Measurements from ENCODE around the gene CHST11.
"Not testable (repeated sequence)": the region's sequence is repeated elsewhere in the genome, so short reads cannot be mapped to it uniquely, and the experiment has no call there.

CHST11 gene

DNA sequence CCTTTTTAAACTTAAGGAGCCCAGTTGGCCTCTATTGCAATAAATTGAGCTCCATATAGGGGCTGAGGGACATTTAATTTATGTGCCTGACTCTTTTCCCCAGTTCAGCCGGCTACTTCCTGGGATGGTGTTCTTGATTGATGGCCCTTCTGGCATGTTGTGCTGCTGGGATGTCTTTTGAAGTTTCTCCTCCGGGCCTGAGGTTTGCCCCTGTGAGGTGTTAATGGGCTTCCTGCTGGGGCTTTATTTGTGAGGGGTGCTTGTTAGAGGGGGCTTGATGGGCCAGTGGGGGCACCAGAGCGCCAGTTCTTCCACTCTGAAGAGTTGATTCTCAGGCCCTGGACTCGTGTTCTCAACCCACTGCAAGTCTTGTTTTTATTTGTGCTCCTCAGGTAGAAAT lies 69.6 kb downstream of the CHST11 start:
- in situ Hi-C loops (cut with MboI; ENCODE audit: low sequenced_read_pairs, unreplicated experiment): no loop called here
- DNase-seq (ENCODE audit: low spot score): no peak
- TF ChIP-seq, protein P1, sequence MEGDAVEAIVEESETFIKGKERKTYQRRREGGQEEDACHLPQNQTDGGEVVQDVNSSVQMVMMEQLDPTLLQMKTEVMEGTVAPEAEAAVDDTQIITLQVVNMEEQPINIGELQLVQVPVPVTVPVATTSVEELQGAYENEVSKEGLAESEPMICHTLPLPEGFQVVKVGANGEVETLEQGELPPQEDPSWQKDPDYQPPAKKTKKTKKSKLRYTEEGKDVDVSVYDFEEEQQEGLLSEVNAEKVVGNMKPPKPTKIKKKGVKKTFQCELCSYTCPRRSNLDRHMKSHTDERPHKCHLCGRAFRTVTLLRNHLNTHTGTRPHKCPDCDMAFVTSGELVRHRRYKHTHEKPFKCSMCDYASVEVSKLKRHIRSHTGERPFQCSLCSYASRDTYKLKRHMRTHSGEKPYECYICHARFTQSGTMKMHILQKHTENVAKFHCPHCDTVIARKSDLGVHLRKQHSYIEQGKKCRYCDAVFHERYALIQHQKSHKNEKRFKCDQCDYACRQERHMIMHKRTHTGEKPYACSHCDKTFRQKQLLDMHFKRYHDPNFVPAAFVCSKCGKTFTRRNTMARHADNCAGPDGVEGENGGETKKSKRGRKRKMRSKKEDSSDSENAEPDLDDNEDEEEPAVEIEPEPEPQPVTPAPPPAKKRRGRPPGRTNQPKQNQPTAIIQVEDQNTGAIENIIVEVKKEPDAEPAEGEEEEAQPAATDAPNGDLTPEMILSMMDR (IDR thresholded peaks at IDR 0.05; ENCODE audit: borderline replicate concordance, control extremely low read depth, extremely low read depth, insufficient read depth, missing control alignments): no peak

DNA sequence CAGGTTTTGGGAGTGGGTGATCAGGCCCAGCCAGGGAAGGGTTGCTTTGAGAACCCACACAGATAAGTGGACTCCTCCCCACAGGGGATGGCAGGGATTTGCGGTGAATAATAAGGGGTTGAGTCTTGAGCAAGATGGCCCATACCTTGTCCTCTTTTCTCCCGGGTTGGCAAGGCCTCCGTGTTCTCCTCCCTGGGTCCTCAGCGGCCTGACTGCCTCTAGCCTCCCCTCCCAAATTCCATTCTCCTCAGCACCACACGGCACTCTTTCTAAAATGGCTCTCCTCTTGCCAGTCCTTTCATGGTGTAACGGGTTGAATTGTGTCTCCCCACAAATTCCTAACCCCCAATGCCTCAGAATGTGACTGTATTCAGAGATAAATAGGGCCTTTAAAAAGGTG lies 70.0 kb downstream of the CHST11 start:
- TF ChIP-seq, protein P1 (IDR thresholded peaks at IDR 0.05; ENCODE audit: borderline replicate concordance, control extremely low read depth, extremely low read depth, insufficient read depth, missing control alignments): no peak
- DNase-seq (ENCODE audit: low spot score): no peak
- in situ Hi-C loops (cut with MboI; ENCODE audit: low sequenced_read_pairs, unreplicated experiment): no loop called here

DNA sequence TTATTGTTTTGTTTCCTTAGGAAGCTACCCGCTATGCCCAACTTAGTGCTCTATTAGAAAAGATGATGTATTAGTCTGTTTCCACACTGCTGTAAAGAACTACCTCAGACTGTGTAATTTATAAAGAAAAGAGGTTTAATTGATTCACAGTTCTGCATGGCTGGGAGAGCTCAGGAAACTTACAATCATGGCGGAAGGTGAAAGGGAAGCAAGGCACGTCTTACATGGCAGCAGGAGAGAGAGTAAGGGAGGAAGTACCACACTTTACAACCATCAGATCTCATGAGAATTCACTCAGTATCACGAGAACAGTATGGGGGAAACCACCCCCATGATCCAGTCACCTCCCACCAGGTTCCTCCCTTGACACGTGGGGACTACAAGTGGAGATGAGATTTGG lies 70.9 kb downstream of the CHST11 start:
- DNase-seq (ENCODE audit: low spot score); in situ Hi-C loops (cut with MboI; ENCODE audit: low sequenced_read_pairs, unreplicated experiment): not testable (repeated sequence)

DNA sequence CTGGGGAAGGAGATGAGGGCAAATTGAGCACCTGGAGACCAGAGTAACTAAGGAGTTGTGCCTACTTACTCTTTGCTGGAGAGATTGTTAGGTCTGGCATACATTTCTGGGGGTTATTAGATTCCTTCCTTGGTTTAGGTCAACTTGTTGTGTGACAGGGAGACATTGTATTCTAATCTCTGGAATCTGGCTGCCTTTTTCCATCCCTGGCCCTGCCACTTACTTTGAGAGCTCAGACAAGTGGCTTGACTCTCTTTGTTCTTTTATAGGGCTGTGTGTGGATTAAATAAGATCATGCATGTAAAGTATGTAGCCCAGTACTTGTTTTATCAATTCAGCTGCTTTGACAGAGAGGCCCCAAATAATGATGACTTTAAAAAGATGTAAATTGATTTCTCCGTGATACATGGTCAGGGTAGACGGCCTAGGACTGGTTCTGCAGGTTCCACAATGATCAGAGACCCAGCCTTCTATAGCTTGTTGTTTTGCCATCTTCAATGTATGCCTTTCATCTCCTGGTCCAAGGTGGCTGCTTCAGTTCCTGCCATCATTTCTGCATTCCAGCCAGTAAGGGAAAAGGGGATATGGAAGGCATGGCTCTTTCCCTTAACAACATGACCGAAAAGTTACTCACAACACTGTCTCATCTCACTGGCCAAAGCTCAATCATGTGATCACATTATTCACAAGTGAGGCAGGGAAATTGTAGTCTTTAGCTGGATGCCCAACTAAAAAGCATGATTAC lies 72.6 kb downstream of the CHST11 start:
- in situ Hi-C loops (cut with MboI; ENCODE audit: low sequenced_read_pairs, unreplicated experiment): no loop called here

DNA sequence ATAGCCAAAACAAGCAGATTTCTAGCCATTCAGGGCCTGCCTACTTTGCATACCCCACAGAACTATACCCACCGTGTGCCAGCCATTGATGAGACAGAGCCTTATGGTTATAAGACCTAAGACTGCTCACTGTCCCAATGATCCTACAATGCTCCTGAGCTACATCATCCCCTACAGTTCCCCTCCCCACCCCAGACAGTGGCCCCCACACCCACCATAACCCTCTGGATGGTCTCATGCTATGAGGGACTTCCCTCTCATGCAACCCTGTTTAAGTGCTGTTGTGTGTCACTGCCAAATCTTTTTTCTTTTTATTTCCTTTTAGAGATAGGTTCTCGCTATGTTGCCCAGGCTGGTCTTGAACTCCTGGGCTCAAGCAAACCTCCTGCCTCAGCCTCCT lies 75.9 kb downstream of the CHST11 start:
- DNase-seq (ENCODE audit: low spot score): no peak
- in situ Hi-C loops (cut with MboI; ENCODE audit: low sequenced_read_pairs, unreplicated experiment): no loop called here
- TF ChIP-seq, protein P1 (IDR thresholded peaks at IDR 0.05; ENCODE audit: borderline replicate concordance, control extremely low read depth, extremely low read depth, insufficient read depth, missing control alignments): no peak

More for the DNA sequence above, 72.6 kb downstream of the CHST11 start:
- DNase-seq (ENCODE audit: low spot score): no peak
- TF ChIP-seq, protein P1 (IDR thresholded peaks at IDR 0.05; ENCODE audit: borderline replicate concordance, control extremely low read depth, extremely low read depth, insufficient read depth, missing control alignments): no peak

DNA sequence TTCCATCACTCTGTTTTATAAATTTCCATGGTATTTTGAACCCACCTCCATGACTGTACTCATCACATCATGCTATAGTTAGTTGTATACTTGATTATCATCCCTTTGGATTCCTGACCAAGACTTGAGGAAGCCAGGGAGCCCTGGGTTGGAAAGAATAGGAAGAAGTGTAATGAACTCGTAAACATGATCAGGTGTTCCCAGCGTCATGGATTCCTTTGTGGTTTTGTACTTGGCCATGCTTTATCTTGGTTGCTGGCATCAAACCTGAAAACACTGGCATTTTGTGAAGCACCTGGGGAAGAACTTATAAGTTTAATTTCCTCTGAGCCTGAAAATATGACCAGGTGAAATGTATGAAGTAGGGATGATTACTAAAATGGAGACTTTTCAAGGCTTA lies 76.4 kb downstream of the CHST11 start:
- no peak for DNase-seq (ENCODE audit: low spot score)
- TF ChIP-seq, protein P1 (IDR thresholded peaks at IDR 0.05; ENCODE audit: borderline replicate concordance, control extremely low read depth, extremely low read depth, insufficient read depth, missing control alignments): no peak
- in situ Hi-C loops (cut with MboI; ENCODE audit: low sequenced_read_pairs, unreplicated experiment): no loop called here

DNA sequence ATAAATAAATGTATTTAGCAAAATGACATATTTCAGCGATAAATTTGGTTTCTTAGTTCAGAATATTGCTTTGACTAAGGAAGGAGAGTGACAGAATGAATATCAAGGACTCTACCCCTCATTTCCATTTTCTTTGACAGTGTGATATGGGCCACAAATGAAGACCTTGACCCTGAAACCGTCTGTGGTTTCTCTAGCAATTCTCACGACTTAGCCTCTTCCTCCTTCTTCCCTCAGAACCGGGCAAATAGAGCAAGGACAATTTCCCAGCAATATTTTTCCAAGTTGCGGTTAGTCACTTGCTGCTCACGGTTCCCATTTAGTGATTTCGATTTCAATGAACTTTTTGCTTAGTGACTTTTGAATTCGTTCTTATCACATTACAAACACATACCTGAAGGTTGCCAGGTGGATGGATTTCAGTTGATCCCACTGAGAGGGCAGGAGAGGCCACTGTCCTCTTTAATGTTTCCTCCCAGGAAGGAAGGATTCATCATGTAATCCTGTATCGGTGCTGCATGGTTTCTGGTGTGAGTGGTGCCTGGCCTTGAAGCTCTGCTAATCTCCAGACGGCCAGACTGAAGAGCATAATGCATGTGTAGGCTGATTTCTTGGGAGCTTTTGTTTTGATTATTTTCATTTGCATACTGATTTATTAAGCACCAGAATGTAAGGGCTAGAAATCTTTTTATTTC lies 77.6 kb downstream of the CHST11 start:
- in situ Hi-C loops (cut with MboI; ENCODE audit: low sequenced_read_pairs, unreplicated experiment): no loop called here
- TF ChIP-seq, protein P1 (IDR thresholded peaks at IDR 0.05; ENCODE audit: borderline replicate concordance, control extremely low read depth, extremely low read depth, insufficient read depth, missing control alignments): no peak
- no peak for DNase-seq (ENCODE audit: low spot score)
